Hippocampal formation (tissue), 2 donors: ENCODE results near the gene CYP51A1.
"Not testable (repeated sequence)": the region's sequence is repeated elsewhere in the genome, so short reads cannot be mapped to it uniquely, and the experiment has no call there.

Source experiments
- DNase-seq, 2 donors: peaks; one replicate each; lab custom pipeline; 2025; lab: John Stamatoyannopoulos, UW

The CYP51A1 gene

DNA sequence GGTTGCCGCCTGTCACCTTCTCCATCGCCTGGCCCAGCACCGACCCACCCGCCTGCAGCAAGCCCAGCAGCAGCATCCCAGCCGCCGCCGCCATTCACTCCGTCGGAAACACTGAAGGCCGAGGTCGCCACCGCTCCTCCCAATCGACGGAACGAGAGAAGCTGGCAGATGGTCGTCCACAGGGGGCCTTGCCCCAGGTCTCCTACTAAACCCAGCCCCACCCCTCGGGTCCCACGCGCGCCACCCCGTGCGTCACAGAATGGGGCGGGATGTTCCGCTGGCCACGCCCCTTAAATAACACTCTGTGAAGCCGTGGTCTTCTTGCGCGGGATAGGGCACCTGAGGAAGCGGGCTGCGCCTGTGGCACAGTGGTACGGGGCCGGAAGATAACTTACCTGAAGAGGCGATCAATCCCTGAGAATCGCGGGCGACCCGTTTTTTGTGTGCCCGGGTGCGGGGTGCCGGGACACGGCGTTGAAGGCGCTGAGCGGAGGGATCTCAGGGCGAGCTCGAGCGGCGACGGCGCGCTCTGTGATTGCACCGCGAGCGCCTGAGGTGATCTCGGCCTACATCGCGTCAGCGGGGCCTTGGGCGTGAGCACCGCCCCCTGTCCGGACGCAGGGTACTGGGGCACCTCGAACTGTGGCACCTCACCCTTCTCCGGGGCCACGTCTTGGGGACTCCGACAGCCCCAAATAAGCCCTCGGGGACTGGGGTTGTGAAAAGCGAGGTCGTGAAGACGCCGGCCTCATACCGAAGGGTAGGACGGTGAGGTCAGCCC, at the start of gene CYP51A1:
Gene CYP51A1, minus strand, starts transcription at position 207 of the 781 bp plus-strand sequence. Its CDS starts 113 bp downstream, at position 94.
- peak; percentile 90 to 92 for DNase-seq

DNA sequence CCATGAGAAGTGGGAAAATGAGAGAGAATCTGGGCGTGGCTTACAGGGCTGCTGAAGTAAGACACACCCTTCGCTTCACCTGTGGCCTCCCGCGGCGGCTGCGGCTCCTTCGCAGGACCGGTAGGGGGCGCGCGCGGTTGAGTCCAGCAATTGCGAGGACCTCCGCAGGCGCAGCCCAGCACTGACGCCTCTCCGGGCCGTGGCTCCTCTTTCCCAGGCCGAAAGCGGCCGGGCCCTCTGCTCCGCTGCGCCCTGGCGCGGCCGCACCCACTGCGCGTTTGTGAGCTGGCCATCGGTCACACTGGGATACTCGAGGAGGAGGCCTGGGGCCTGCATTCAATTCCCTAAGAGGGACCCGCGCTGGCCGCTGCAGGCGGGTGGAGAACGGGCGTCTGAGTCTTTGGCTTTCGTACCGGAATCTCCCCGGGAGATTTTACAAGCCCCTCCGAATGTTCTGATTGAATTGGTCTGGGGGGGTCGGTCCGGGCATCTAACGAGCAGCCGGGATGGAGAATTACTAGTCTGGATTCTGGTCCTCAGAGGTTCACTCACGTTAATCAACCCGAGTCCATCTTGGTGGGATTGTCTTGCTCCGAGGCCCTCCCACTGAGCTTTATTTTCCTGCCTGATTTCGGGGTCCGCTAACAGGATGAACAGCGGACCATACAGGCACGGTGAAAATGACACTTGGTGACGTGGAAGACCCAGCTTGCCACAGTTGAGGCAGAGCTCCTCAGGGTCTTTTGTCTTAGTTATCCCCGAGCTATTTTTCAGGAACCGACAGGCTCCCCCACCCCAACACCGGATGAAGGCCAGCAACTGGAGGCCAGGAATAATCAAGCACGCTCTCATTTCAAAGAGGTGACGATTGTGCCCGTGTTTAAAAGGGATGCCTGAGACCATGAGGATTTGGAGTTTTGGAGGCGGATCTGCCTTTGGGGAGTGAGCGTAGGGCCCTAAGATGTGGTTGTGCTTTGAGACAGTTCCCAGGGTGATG, 44.9 kb upstream of the CYP51A1 start, which contains the start of gene LRRD1:
Gene LRRD1, minus strand, starts transcription at position 215 of the 997 bp plus-strand sequence. CDS start 13,940 bp downstream, outside the sequence.
- DNase-seq = peak; percentile 75 to 83

DNA sequence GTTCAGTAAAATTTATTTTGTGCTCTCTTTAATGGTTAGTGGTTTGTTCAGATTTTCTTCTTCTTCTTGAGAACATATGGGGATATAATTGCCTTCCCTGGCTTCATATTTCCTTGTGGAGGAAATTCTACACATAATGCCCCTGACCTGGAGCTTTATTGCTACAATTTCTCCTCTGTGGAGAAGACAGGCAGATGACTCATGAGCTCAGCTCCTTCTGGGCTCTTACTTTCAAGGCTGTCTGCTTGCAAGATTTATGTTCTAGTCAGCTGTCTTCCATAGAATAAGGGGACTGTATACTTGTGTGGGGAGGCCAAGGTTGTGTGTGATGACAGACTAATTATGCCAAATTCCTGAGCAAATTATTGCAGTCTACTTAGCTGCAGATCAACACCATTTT, 43.1 kb upstream of the CYP51A1 start:
- no peak for DNase-seq

DNA sequence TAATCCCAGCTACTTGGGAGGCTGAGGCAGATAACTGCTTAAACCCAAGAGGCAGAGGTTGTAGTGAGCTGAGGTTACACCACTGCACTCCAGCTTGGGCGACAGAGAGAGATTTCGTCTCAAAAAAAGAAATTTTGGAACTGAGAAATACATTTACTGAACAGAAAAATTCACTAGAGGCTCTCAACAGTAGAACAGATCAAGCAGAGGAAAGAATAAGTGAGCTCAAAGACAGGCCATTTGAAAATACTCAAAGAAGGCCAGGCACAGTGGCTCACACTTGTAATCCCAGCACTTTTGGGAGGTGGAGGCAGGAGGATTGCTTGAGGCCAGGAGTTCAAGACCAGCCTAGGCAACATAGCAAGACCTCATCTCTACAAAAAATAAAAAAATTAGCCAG, 35.3 kb upstream of the CYP51A1 start:
- not testable (repeated sequence) for DNase-seq

DNA sequence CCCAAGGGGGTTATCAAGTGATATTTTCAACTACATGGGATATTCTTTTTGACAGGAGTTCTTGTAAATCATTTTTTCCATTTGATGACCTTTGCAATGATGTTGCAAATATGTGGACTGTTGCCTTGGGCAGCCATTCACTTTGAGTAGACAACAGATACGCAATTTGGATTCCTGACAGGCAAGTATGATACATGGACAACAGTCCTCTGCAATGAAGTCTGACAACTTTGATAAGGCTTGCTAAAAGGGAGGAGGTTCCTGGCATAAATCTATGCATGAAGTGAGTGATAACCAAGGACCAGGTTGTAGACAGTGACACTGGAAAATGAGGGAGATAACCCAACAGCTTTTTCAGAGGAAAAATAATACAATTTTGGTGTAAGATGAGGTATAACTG, 27.0 kb upstream of the CYP51A1 start:
- no peak for DNase-seq

DNA sequence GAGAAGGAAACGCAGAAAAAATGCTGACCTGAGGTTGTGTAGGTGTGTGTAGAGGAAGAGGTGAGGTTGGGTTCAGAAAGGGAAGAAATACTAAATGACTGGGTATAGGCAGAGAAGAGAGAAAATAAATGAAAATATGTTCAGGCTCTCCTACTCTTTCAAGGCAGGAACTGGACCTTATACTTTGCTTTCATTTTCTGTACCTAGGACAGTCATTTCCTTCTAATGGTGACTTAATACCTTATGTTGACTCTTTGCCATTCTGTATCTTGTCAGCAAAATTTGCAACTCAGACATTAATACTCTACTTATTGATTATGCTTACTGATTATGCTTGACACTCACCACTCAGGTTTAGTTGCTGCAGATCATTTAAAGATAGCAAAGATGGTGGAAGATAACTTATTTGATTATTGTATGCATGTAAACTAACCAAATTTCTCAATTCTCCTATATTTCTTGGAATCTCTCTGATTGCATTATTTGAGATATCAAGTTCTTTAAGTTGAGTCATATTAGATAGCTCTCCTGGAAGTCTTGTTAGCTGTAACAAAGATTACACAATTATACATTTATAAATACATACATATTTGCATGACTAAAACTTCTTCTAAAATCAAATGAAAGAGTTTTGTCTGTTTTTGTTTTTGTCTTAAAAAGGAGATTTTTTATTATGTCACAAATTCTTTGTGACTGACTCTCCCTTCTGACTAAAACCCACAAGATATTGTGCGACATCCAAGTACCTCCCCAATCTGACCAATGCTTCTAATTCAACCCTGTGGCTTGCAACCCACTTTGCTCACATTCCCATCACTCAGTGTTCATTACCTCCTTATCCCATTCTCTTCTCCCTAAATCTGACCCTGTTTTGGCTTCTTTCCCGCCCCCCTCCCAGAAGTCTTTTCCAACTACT, 24.6 kb upstream of the CYP51A1 start:
- no peak for DNase-seq

DNA sequence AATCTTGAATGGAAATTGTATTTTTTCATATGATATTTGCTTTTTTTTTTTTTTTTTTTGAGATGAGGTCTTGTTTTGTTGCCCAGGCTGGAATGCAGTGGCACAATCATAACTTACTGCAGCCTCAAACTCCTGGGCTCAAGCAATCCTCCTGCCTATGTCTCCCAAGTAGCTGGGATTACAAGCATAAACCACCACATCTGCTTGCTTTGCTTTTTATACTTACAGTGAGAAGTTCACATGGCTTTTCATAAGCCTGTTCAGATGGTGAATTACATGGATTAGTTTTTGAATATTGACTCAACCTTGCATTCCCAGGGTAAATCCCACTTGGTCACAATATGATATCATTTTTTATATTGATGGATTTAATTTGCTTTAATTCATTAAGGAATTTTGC, 22.7 kb upstream of the CYP51A1 start:
- DNase-seq = no peak

DNA sequence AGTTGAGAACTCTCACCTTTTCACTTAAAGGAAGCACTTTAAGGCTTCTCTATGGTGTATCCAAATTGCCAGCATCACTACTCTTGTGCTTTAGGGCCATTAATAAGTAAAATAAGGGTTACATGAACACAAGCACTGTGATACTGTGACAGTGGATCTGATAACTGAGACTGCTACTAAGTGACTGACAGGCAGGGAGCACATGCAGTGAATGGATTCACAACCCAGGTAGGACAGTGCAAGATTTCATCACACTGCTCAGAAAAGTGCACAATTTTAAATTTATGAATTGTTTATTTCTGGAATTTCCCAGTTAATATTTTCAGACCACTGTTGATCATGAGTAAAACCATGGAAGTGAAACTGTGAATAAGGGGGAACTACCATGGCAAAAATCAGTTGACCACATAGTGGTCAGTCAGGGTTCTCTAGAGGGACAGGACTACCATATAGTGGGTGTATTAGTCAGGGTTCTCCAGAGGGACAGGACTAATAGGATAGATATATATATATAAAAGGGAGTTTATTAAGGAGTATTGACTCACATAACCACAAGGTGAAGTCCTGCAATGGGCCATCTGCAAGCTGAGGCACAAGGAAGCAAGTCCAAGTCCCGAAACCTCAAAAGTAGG, 20.9 kb upstream of the CYP51A1 start:
- DNase-seq = no peak

DNA sequence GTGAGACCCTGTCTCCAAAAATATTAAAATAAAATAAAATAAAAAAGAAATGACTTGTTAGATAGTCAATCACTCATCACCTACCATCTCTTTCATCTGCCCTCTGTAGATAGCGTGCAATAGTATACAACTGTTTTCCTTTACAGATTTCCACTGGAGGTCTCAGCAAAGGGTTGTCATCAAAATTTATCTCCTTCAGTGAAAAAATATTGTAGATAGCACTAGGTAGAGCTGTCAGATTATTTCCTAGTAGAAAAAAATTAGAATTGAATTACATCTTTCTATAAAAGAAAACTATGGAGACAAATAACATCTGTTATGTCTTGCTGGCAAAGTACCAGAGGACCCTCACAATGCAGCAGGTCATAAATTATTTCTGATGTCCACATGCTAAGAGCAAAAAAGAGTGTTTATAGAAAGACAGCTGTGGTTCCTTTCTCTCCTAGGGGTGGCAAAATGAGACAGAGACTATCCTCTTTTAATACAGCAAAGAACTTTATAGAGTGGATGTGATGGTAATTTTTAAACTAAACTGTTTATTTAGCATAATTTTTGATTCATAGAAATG, 16.3 kb upstream of the CYP51A1 start:
- no peak for DNase-seq

DNA sequence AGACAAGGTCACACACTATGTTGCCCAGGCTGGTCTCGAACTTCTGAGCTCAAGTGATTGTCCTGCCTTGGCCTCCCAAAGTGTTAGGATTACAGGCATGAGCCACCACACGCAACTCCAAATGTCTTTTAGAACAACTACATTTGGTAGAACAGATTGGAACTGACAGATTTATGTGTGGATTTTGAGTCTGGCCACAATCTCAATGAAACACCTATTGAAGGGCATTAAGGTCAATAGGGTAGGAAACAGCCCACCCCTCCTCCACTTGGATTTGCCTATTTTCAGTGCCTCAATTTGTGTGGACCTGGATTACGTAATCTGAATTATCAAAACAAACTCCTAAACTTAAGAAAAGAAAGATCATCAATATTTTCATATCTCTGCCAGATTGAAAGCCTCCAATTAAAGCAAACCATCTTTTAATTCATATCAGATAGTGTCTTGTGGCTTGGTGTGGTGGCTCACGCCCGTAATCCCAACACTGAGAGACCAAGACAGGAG, 15.5 kb upstream of the CYP51A1 start:
- no peak for DNase-seq

DNA sequence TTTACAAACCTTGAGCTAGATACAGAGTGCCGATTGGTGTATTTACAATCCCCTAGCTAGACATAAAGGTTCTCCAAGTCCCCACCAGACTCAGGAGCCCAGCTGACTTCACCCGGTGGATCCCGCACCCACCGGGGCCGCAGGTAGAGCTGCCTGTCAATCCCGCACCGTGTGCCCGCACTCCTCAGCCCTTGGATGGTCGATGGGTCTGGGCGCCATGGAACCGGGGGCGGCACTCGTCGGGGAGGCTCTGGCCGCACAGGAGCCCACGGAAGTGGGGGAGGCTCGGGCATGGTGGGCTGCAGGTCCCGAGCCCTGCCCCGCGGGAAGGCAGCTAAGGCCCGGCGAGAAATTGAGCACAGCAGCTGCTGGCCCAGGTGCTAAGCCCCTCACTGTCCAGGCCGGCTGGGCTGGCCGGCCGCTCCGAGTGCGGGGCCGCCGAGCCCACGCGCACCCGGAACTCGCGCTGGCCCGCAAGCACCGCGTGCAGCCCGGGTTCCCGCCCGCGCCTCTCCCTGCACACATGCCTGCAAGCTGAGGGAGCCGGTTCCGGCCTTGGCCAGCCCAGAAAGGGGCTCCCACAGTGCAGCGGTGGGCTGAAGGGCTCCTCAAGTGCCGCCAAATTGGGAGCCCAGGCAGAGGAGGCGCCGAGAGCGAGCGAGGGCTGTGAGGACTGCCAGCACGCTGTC, 9.1 kb upstream of the CYP51A1 start:
- DNase-seq = not testable (repeated sequence)

DNA sequence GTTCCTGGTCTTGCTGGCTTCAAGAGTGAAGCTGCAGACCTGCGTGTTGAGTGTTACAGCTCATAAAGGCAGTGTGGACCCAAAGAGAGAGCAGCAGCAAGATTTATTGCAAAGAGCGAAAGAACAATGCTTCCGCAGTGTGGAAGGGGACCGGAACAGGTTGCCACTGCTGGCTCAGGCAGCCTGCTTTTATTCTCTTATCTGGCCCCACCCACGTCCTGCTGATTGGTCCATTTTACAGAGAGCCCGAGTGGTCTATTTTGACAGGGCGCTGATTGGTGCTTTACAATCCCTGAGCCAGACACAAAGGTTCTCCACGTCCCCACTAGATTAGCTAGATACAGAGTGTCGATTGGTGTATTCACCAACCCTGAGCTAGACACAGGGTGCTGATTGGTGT, 8.5 kb upstream of the CYP51A1 start:
- DNase-seq = not testable (repeated sequence)

DNA sequence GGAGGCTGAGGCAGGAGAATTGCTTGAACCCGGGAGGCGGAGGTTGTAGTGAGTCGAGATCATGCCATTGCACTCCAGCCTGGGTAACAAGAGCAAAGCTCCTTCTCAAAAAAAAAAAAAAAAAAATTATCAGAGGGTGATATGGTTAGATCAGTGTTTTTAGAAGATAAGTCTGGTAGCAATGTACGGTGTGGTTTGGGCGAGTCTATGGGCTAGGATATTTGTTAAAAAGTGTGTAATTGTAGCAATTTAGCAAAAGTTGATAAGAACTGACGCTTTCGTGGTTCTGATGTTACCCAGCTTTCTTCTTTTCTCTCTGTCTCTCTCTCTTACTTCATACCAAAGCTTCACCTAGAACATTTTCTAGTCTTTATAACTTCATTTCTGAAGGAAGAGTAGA, 6.9 kb upstream of the CYP51A1 start:
- no peak for DNase-seq

DNA sequence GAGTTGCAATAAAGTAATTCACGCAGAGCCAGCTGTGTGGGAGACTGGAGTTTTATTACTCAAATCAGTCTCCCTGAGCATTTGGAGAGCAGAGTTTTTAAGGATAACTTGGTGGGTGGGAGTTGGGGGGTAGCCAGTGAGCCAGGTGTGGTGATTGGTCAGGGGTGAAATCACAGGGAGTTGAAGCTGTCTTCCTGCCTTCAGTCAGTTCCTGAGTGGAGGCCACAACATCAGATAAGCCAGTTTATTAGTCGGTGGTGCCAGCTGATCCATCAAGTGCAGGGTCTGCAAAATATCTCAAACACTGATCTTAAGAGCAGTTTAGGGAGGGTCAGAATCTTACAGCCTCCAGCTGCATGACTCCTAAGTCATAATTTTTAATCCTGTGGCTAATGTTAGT, 3.3 kb upstream of the CYP51A1 start:
- DNase-seq = no peak

DNA sequence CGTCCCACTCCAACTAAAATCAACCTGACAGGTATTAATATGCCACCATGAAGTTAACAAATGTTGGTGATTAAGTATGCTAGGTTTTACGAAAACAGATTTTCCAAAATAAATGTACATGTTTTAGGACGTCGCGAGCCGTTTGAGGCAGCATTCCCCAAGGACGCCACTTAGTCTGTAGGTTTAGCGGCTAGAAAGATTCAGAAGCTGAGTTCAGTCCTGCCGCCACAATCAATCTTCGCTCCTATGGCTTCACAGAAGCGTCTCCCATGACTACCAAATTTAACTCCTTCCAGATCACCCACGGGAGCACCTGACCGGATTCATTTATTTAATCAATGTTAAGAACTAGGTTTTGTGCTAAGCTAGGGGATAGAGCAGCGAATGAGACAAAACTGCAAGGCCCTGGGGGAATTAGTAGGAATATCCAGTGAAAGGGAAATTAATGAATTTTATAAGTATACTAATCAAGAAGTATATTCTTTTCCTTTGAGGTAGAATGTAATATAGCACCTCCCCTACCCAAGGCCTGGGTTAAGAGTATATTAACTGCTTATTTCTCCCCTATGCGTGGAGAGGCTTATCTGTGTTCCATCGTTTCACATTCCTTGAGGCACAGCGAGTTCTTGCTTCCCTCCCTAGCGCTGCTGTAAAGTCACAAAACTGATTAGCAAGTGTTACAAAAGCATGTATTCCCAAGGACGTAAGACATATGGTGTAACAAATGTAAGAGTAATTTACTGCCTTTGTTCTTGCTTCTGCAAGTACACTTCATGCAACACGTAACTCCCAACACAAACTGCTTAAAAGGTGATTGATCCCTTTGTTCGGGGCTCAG, 994 bp upstream of the CYP51A1 start:
- peak in 1 of 2 donors; percentile 36 for DNase-seq

DNA sequence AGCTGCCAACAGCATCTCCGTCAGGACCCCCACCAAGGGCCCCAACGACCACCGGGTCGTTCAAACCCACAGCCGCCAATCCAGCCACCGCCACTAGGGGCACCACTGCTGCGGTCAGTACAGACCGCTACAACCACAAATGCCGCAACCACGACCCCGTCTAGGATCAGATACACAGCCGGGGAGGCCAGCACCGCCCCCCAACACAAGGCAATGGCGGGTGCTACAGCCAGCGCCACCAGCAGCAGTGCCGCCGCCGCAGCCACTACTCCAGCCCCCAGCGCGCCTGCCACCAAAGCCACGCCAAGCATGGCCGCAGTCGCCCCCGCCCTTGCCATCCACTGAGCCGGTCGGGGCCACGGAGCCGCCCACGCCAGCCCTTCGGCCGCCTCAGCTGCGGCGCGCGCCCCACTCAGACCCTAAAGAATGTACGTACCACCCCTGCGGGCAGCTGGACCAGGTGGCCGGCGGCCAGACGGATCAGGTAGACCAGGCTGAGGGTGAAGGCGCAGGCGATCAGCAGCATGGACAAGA, 473 bp downstream of the CYP51A1 start:
- peak; percentile 29 to 74 for DNase-seq

DNA sequence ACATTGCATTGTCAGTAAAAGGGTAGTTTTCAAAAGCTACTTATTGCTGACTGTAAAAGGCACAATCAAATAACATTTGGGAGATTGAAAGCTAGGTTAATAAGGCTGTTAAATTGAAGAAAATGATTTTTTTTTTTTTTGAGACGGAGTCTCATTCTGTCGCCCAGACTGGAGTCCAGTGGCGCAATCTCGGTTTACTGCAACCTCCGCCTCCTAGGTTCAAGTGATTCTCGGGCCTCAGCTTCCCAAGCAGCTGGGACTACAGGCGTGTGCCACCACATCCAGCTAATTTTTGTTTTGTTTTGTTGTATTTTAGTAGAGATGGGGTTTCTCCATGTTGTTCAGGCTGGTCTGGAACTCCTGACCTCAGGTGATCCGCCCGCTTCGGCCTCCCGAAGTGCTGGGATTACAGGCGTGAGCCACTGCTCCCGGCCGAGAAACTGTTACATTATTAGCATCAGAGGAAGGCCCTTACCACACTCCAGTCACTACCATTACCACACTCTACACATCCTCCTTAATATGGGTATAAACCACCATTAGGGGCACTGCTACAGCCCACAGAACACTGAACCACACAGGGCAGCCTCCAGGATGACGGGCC, 1.0 kb downstream of the CYP51A1 start:
- no peak for DNase-seq

DNA sequence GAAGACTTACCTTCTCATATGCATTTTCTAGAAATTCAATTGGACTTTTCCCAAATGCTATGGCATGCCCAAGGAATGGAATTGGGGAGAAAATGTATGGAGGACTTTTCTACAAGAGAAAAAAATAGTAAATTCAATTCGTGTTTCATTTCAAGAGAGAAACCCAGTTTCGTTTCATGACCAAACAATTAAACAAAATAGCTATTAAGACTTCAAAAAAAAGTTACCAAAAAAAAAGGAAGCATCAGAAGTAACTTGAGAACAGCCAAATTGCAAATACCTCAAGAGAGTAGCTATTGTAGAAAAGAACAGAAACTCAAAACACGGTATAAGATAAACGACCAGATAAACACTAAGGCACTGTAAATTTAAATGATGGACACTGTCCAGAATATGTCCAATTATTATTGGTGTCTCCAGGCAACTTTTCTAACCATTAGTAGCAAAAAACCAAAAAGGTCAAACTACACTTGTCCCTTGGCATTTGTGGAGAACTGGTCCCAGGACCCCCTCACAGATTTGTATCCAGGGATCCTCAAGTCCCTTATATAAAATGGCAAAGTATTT, 2.4 kb downstream of the CYP51A1 start:
- DNase-seq = no peak
